22Rv1 (cell line): Measurements from ENCODE around the gene HTR6.

ENCODE experiments used
- H3K27ac ChIP-seq: fragments of 450-650 bp; 2 replicates; pipeline ENCODE4 v1.5.1; 2017
- ZFX ChIP-seq: fragments of 450-650 bp; IDR thresholded peaks from 2 replicates; pipeline ENCODE4 v1.6.1; 2017; ENCODE audit warnings: antibody characterized with exemption, borderline replicate concordance
- TF ChIP-seq, protein P1 (sequence below): fragments of 450-650 bp; IDR thresholded peaks from 2 replicates; pipeline ENCODE4 v1.5.1; 2017; ENCODE audit warnings: mild to moderate bottlenecking

HTR6 gene

GRCh38 chr1:19689085-19689757, 24.5 kb downstream of the HTR6 start:
- TF ChIP-seq ZFX, result no peak
- TF ChIP-seq, protein P1, sequence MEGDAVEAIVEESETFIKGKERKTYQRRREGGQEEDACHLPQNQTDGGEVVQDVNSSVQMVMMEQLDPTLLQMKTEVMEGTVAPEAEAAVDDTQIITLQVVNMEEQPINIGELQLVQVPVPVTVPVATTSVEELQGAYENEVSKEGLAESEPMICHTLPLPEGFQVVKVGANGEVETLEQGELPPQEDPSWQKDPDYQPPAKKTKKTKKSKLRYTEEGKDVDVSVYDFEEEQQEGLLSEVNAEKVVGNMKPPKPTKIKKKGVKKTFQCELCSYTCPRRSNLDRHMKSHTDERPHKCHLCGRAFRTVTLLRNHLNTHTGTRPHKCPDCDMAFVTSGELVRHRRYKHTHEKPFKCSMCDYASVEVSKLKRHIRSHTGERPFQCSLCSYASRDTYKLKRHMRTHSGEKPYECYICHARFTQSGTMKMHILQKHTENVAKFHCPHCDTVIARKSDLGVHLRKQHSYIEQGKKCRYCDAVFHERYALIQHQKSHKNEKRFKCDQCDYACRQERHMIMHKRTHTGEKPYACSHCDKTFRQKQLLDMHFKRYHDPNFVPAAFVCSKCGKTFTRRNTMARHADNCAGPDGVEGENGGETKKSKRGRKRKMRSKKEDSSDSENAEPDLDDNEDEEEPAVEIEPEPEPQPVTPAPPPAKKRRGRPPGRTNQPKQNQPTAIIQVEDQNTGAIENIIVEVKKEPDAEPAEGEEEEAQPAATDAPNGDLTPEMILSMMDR, result no peak
- no peak overlapping the region for H3K27ac ChIP-seq

DNA sequence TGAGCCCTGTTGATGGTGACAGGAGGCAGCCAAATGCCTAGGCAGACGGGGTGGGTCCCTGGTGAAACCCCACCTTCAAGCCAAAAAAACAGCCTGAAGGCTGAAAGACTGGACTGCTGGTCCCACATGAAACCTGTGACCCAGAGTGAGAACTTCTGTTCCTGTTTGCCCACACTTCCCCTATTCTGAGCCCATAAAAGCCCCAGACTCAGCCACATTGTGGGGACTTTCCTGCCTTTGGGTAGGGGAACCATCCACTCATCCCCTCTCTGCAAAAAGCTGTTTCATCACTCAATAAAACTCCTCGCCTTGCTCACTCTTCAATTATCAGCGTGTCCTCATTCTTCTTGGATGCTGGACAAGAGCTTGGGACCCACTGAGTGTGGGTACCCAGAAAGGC, 25.2 kb downstream of the HTR6 start:
- no peak overlapping the region for H3K27ac ChIP-seq
- TF ChIP-seq, protein P1, result no peak
- no peak for TF ChIP-seq ZFX

GRCh38 chr1:19690342-19690741, 25.7 kb downstream of the HTR6 start:
- no peak overlapping the region for H3K27ac ChIP-seq
- TF ChIP-seq, protein P1, result no peak
- TF ChIP-seq ZFX, result no peak

- TF ChIP-seq, protein P1, result no peak
- no peak for TF ChIP-seq ZFX
- H3K27ac ChIP-seq, result no peak overlapping the region
These were observed 29.6 kb downstream of the HTR6 start for GRCh38 chr1:19694298-19694697.

DNA sequence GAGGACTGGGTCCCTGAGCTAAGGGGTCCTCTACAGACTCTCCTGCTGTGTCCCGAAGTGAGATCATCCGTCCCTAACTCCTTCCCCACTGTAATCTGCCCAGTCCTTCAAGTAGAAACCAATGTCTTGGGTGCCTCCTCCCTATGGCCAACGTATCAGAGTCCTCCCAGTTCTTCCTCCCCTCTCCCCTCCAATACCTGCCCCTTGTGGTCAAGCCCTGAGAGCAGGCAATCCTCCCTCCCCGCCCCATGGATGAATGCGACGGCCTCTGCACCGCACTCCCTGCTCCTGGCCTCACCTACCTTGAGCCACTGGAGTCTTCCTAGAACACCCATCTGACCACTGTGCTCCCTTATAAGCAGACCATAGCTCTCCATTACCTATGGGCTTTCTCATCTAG, 31.1 kb downstream of the HTR6 start:
- TF ChIP-seq, protein P1, result no peak

DNA sequence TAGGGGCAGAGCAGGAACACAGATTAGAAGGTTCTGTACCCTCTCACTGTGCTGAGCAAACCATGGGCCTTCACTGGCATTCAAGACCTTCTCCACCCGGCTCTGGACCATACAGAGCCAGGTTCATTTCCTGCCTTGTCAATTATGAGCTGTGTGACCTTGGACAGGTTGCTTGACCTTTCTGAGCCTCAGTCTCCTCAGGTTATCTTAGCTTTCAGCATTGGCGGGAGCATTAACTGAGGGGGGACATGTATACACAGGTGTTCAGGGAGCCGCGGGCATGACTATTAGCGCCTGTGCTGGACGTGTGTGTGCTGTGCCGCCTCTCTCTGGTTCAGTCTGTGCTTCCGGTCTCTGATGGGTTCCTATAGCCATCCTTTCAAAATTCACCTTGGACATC, 32.1 kb downstream of the HTR6 start:
- no peak overlapping the region for H3K27ac ChIP-seq
- TF ChIP-seq ZFX, result no peak
- TF ChIP-seq, protein P1, result no peak

More for the DNA sequence above, 31.1 kb downstream of the HTR6 start:
- H3K27ac ChIP-seq, result no peak overlapping the region

DNA sequence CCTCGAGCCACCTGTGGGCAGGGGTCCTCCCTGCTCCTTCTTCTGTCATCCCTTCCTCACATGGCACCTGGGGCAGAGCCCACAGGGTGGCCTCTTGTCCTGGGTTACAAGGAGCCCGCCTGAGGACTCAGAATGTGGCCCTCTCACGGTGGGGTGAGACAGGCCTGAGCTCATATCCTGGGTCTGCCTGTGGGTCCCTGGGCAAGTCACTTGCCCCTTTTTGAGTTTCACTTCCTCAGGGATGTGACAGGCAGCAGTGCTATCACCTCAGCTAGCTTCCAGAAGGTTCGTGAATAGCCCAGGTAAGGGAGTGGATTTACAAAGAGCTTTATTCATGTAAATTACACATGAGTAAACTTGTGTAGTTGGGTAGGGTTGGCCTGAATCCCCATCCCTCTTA, 33.5 kb downstream of the HTR6 start:
- TF ChIP-seq, protein P1, result no peak
- TF ChIP-seq ZFX, result no peak
- H3K27ac ChIP-seq, result no peak overlapping the region
